Measurements from ENCODE around the gene FBXW10. TPM values are rescaled to one million over a fixed set of nuclear protein-coding genes. Genes with fewer than 3 reads are reported as not detected.

The FBXW10 gene
- total and polyA plus RNA-seq, 2 of the 4 experiments (the other 2 are of a cell fraction) = not detected

- ChIA-PET POLR2A (ENCODE audit: unreplicated experiment) (no interaction called here), CTCF (interaction anchor here (0.5 kb wide), 1 partner anchor 752 kb away, joined by 3 read pairs; no protein-coding TSS in a partner anchor)
- H3K14ac ChIP-seq (replicated peaks; ENCODE audit: low read depth, low read length) = no peak overlapping the region
- H2BK5ac ChIP-seq (ENCODE audit: low read depth, low read length, poor library complexity, severe bottlenecking) = no peak overlapping the region
- ATAC-seq (ENCODE audit: low read depth) (no peak), DNase-seq (no peak)
- no peak overlapping the region for H4K8ac ChIP-seq (ENCODE audit: low read depth in 2 of 2, low read length in 2 of 2)
- H3K4me3 ChIP-seq (ENCODE audit: insufficient read depth, low read depth, low read length) = no peak overlapping the region
- H3K9me1 ChIP-seq (ENCODE audit: insufficient read depth, low read length) = no peaks in the 10 kb centered on the region
- peaks cover 9% of the 10 kb centered on the region for H3K27me3 ChIP-seq (ENCODE audit: control insufficient read depth, insufficient read depth, low read length)
- WGBS, 2 experiments (ENCODE audit: extremely low coverage in 2 of 2, insufficient read length in 1 of 2) = no CpG with 5 or more reads among the region's 7 CpGs
- intact Hi-C loops (cut with micrococcal nuclease) = no loop called here
- no peak overlapping the region for H3K4me2 ChIP-seq (ENCODE audit: low read depth, low read length)
- no peak overlapping the region for H2AFZ ChIP-seq (replicated peaks; ENCODE audit: low read length, poor library complexity)
- H2AK9ac ChIP-seq (replicated peaks; ENCODE audit: low read depth, low read length, poor library complexity) = no peak overlapping the region
- H3K18ac ChIP-seq (ENCODE audit: low read depth, low read length) = no peak overlapping the region
- no peaks in the 10 kb centered on the region for H3K9me3 ChIP-seq (ENCODE audit: control insufficient read depth, insufficient read depth, low read length)
- H3K79me1 ChIP-seq (ENCODE audit: low read depth in 1 of 2, low read length in 2 of 2) = no peaks in the 10 kb centered on the region
- in situ Hi-C loops (cut with MboI; ENCODE audit: low sequenced_read_pairs) = no loop called here
- H3K9ac ChIP-seq (ENCODE audit: low read depth, low read length) = no peak overlapping the region
- H3K27ac ChIP-seq (ENCODE audit: insufficient read depth, low read length) = no peak overlapping the region
- TF ChIP-seq CHD1 (IDR thresholded peaks at IDR 0.05; ENCODE audit: low read depth, low read length) (no peak), RFX5 (IDR thresholded peaks at IDR 0.05; ENCODE audit: low read depth, low read length) (no peak)
- H3K36me3 ChIP-seq (ENCODE audit: control insufficient read depth, insufficient read depth, low read length) = no peaks in the 10 kb centered on the region
- H4K5ac ChIP-seq (ENCODE audit: low read depth, low read length) = no peak overlapping the region
- no TSS peak for BruUV-seq (replicated peaks)
- H2AK5ac ChIP-seq (ENCODE audit: low read depth, low read length) = no peak overlapping the region
- no peak overlapping the region for H3K23ac ChIP-seq (ENCODE audit: low read depth, low read length)
- H4K20me1 ChIP-seq (ENCODE audit: insufficient read depth, low read length) = no peaks in the 10 kb centered on the region
- no peak overlapping the region for H2BK20ac ChIP-seq (ENCODE audit: low read depth, low read length)
- no peak overlapping the region for H2BK15ac ChIP-seq (ENCODE audit: low read depth, low read length)
- no peak overlapping the region for H2BK120ac ChIP-seq (ENCODE audit: low read depth, low read length)
- no peak overlapping the region for H3K4ac ChIP-seq (ENCODE audit: low read depth, low read length)
- dilution Hi-C loops (cut with HindIII; ENCODE audit: low sequenced_read_pairs, unreplicated experiment) = no loop called here
- no peaks in the 10 kb centered on the region for H3K4me1 ChIP-seq (ENCODE audit: control insufficient read depth, insufficient read depth, low read length)
- no peak overlapping the region for H4K91ac ChIP-seq (ENCODE audit: insufficient read depth, low read depth, low read length)
- H3K56ac ChIP-seq (ENCODE audit: extremely low read depth, insufficient read depth, low read length) = no peak overlapping the region
Measured at GRCh38 chr17:18772471-18772870, 28.6 kb downstream of the FBXW10 start.

All from IMR-90 (cell line).